GM21825 (cell line): ENCODE results near the gene EPB41L4A.

Experiments
- ATAC-seq: cut with Tn5 transposase; IDR thresholded peaks from one replicate; pipeline ENCODE4 v1.9.1; 2021; ENCODE audit warnings: mild to moderate bottlenecking, moderate library complexity; ENCODE audit not compliant: unreplicated experiment

EPB41L4A gene

DNA sequence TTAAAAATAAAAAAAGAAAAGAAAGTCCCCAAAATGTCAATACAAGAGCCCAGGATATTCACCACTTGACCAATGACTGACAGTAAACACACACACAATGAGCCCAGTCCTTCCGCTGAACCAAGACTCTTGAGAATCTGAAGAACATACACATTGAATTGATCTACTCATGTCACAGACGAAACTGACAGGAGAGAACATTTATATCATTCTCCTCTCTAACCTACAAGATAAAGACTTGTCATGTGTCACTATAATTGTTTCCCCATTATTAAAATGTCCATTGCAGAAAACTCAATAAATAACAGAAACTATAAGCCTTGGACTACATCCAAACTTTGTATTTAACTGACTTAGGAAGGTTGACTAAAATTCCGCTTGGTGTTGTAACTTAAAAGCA is 296.7 kb downstream of the EPB41L4A start:
- ATAC-seq: no peak

DNA sequence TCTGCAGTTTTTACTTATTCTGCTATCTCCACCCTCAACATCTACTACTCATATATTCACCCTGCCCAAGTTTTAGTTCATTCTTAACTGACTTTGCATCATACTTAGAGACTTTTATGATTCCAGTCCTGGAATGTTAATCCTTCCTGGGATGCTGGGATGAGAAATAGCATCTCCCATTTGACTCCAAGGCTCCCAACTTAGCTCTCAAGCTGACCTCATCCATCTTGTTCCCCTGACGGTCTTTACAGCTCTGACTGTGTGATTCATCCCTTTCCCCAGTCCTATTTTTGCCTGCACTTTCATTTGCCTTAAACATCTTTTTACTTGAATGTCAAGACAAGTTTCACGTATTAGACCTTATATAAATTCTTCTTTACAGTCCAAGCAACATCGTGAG is 297.8 kb downstream of the EPB41L4A start:
- ATAC-seq: no peak

DNA sequence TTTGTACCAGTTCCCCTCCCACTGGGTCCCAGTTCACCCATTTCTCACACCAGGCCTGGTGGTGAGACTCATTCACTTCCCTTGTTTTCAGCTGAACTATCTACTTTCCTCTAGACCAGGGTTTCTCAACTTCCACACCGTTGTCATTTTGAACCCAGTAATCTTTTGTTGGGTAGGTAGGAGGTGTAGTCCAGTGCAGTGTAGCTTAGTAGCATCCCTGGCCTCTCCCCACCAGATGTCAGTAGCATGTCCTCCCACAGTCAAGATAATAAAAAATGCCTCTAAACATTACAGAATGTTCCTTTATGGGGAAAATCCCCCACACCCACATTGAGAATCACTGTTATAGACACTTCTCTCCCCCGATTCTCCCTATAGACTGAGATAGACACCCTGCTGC is 299.1 kb downstream of the EPB41L4A start:
- no peak for ATAC-seq

DNA sequence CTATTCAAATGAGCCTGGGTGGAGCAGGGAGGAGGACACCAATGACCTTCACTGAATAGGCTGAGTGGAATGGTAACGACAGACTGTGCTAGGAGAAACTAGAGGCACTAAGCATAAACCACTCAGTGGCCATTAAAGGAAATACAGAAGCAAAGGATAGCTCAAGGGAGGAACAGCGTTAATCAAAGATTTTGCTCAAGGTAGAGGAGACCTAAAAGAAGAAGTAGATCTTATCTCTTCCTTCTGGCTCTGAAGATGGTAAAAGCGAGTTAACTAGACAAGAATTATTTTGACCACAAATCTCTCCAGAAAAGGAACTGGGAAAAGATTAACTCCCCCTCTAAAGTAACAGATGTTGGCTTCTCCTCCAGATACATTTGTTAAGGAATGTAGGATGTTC is 299.6 kb downstream of the EPB41L4A start:
- ATAC-seq: no peak

DNA sequence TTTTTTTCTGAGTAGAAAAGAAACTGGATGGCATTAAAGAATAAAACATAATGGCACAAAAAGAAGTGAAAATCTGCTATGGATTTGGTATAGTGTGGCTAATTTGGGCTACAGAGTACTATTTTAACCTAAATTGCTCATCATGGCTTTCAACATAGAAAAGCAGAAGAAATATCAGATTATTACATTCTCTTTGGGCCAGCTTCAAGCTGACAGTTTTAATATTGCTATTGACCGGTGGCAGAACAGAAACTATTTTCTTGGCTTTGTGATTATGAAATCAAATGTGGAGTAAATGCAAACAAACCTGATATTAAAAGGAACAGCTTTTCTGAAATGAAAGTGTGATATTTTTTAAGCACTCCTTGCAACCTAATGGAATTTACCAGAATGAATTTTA is 301.5 kb downstream of the EPB41L4A start:
- ATAC-seq: no peak

DNA sequence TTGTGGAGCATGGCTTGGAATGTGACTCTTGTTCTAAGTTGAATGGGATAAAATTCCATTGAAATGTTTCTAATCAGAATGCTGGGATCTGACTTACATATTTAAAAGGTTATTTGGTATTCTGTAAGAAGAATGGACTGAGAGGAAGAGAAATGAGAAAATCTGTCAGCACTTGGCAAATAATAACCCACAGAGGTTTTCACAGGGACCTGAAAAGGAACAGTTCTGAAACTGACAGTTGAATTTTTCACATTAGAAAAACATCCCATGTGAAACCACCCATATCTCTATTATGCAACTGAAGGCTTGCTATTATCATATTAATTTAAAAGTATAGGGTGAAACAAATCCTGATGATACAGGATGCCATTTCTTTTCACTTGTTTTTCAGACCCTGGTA is 302.7 kb downstream of the EPB41L4A start:
- no peak for ATAC-seq

DNA sequence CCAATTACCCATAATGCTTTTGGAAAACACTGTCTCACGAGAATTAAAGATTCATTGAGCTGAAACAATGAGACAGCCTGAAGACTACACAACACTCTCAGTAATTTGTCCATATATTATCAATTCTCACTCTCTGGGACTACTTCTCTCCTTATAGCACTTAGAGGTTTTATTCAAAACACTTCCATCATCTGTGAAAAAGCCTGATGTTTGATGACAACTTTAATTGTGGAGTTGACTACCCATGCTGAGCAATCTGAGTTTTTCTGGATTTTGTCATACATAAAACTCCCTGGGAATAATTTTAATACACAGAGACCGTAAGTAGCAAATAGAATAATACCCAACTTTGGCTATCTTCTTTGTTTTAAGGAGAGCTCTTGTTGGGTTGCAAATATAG is 305.5 kb downstream of the EPB41L4A start:
- ATAC-seq: no peak
